Common myeloid progenitor, CD34-positive (primary cell): ENCODE results near the gene HOXC4.
"Not testable (repeated sequence)": the region's sequence is repeated elsewhere in the genome, so short reads cannot be mapped to it uniquely, and the experiment has no call there.

ENCODE experiments used
- CTCF ChIA-PET: fragments of 350-600 bp; sonication (Branson Sonifier 250); formaldehyde crosslinking; loops from one replicate; lab custom pipeline; 2021; ENCODE audit warnings: antibody characterized with exemption; lab: Charles Lee
- POLR2A ChIA-PET: fragments of 350-600 bp; sonication (Branson Sonifier 250); formaldehyde crosslinking; loops from one replicate; lab custom pipeline; 2021; ENCODE audit warnings: antibody characterized with exemption; lab: Charles Lee
- DNase-seq, 3 donors: peaks; one replicate each; pipeline versions ENCODE4 v3.0.0 to v3.0.0-alpha.2; 2013
- H3K27ac ChIP-seq, 2 experiments: 1 replicate in 1 of 2; 2 replicates in 1 of 2; pipeline ENCODE4 v1.7.0; 2013; ENCODE audit warnings: inconsistent platforms in 2 of 2, low read length in 2 of 2, mild to moderate bottlenecking in 2 of 2, low read depth in 1 of 2, moderate library complexity in 1 of 2; ENCODE audit not compliant: severe bottlenecking in 2 of 2, insufficient read depth in 1 of 2, poor library complexity in 1 of 2
- H3K27me3 ChIP-seq, 5 experiments: replicated peaks in 2 of 5; 1 replicate in 3 of 5; 2 replicates in 2 of 5; pipeline versions ENCODE4 v1.6.1 to v1.7.0; 2013; ENCODE audit warnings: low read length in 4 of 5, mild to moderate bottlenecking in 2 of 5, moderate library complexity in 2 of 5, inconsistent platforms in 1 of 5; ENCODE audit not compliant: insufficient read depth in 5 of 5, control insufficient read depth in 4 of 5
- H3K36me3 ChIP-seq, 4 experiments: 1 replicate in 2 of 4; 2 replicates in 2 of 4; pipeline versions ENCODE4 v1.6.1 to v1.7.0; 2013; ENCODE audit warnings: low read length in 3 of 4, control low read depth in 1 of 4, mild to moderate bottlenecking in 1 of 4; ENCODE audit not compliant: control insufficient read depth in 4 of 4, insufficient read depth in 4 of 4
- H3K4me1 ChIP-seq, 4 experiments: 1 replicate in 3 of 4; 2 replicates in 1 of 4; pipeline versions ENCODE4 v1.6.1 to v1.7.1; 2013; ENCODE audit warnings: low read length in 3 of 4, mild to moderate bottlenecking in 3 of 4, control low read depth in 1 of 4, inconsistent platforms in 1 of 4, moderate library complexity in 1 of 4; ENCODE audit not compliant: control insufficient read depth in 4 of 4, insufficient read depth in 4 of 4; ENCODE audit errors: control extremely low read depth in 1 of 4
- H3K4me3 ChIP-seq, 7 experiments: 1 replicate in 4 of 7; 2 replicates in 3 of 7; pipeline versions ENCODE4 v1.5.1 to v1.7.0; 2013; ENCODE audit warnings: mild to moderate bottlenecking in 7 of 7, low read length in 6 of 7, moderate library complexity in 6 of 7, inconsistent platforms in 2 of 7, low read depth in 2 of 7, control low read depth in 1 of 7; ENCODE audit not compliant: insufficient read depth in 4 of 7, control insufficient read depth in 1 of 7; ENCODE audit errors: extremely low read depth in 1 of 7
- H3K9me3 ChIP-seq, 5 experiments: 1 replicate in 4 of 5; 2 replicates in 1 of 5; pipeline versions ENCODE4 v1.6.1 to v1.7.1; 2013; ENCODE audit warnings: low read length in 4 of 5, mild to moderate bottlenecking in 2 of 5, inconsistent platforms in 1 of 5, low read depth in 1 of 5, moderate library complexity in 1 of 5; ENCODE audit not compliant: control insufficient read depth in 4 of 5, insufficient read depth in 2 of 5; ENCODE audit errors: control extremely low read depth in 1 of 5
- WGBS: methylation state at CpG from one replicate; pipeline ENCODE4 v1.1.5; 2013; ENCODE audit not compliant: insufficient coverage; 5-methylcytosine and 5-hydroxymethylcytosine counted together

HOXC4 gene

DNA sequence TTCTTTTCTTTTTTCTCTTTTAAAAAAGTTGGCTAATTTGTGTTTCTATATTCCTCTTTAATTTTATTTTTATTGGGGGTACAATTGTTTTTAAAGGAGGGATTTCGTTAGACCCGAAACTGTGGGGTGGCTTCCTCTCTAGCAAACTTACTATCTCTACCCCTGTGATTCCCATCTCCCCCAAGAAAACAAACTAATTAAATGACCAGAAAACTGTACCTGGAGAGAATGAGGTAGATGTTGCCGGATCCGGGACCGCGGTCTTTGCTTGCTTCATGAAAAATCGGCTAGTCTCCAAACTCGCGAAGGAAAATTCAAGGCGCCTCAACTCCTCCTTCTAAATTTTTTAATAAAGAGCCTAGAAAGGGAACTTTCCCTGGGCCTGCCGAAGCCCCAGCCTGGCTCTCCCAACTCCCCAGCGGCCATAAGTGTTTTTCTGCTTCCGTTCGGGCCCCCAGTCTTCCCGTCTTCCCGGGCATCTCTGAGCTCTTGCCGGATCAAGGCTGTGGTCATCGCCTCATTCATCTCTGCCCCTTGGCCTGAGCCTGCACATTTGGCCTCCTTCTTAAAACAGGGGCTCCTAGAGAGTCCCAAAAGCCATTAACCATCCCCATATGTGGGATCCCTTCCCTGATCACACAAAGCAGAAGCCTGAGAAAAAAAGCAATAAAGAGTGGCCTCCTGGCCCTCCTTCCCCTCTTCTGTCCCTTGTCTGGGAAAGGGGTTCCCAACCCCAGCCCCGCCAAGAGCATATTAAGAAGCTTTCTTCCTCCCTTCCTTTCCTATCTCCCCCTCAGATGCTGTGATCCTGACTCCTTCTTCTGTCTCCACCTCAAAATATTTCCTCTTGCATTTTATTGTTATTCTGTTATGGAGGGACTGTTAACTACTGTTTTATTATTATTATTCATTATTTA lies 26.6 kb downstream of the HOXC4 start:
- Histone ChIP-seq H3K4me3 (peak overlapping the region in 2 of 7 experiments; percentile 28 to 75), H3K4me1 (peaks cover 0 to 20% (median 2%) of the 10 kb centered on the region in 4 experiments), H3K27ac (peak overlapping the region in 1 of 2 experiments; percentile 34)
- DNase-seq, CTCF ChIA-PET, H3K36me3 ChIP-seq, H3K27me3 ChIP-seq, POLR2A ChIA-PET, H3K9me3 ChIP-seq: not testable (repeated sequence)
- 91% methylated on average over 15 of the region's 19 CpGs for WGBS

DNA sequence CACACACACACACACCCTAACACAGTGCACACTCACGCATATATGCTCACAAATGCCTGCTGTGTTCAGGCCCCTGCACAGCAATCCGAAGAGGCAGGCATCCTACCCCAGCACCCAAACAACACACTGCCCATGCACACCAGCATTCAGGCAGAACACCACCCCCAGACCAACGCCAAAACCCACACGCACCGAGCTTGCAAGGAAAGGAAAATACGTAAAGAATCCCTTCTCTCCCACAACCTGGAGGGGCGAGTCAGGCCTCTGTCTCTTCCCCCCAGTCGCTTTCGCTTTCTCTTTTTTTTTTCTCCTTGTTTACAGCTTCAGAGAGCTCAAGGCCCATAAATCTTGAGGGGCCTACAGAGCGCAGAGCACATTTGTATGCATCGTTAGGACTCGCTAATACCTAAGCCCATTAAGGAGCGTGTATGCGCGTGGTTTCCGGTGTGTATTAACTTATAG lies 27.4 kb downstream of the HOXC4 start:
- H3K36me3 ChIP-seq, H3K27me3 ChIP-seq, CTCF ChIA-PET, H3K9me3 ChIP-seq, POLR2A ChIA-PET: not testable (repeated sequence)
- peak overlapping the region in 5 of 7 experiments; percentile 38 to 75 (median 49) for H3K4me3 ChIP-seq
- peak overlapping the region in 1 of 2 experiments; percentile 34 for H3K27ac ChIP-seq
- H3K4me1 ChIP-seq: peaks cover 0 to 20% (median 2%) of the 10 kb centered on the region in 4 experiments
- peak; percentile 52 to 79 (median 72) for DNase-seq
- 0% methylated on average over 5 of the region's 16 CpGs for WGBS

DNA sequence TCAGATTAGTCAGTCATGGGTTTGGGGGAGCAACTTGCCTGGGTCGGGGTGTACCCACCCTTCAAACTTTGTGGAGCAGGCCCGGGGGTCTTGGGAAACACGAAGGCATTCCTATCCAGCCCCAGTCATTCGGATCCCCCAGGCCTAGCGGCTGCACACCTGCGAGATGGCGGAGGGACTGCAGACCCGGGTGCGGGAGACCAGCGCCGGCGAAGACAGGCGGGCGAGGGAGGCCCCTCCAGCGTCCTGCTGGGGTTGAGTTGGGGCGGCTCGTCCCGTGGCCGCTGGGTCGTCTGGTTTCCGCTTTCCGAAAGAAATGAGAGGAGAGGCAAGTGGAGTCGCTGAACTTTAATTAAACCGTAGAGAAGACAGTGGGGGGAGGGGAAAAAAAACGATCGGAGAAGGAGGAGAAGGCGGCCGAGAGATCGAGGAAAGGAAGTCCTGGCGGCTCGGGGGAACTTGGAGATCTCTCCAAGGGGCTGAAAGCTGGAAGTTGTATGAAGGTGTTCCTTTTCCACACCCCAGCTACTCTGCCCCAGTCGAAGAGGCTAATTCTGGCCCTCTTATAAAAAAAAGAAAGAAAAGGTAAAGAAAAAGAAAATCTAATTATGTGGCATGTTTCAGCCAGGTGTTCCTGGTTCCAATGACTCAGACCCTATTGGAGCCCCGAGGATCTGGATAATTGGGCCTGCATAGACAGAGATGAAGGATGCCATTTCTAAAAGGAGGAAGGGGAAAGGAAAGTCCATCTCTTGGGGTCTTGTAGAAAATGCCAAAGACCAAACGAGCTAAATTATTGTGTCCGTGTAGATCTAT lies 28.2 kb downstream of the HOXC4 start:
- peak overlapping the region in 5 of 7 experiments; percentile 31 to 75 (median 49) for H3K4me3 ChIP-seq

DNA sequence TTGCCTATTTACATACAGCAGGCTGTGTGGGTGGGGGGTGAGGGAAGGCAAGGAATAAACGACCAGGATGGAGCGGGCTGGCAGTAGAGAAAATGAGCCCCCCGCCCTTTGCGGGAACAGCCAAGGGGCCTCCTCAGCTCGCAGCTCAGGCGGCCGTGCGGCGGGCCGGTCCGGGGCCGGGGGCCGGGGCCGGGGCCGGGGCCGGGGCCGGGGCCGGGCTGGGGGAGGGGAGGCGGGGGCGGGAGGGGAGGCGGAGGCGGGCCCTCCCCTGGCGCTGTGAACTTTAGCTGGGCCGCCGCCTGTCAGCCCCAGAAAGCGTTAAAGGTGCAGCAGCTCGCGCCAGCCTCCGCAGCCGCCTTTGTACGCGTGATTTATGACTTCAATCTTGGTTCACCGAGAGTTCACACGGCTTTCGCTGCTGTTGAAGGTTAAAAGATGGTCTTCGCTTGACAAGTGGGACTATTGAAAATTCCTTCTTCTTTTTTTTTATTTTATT lies 28.8 kb downstream of the HOXC4 start:
- H3K36me3 ChIP-seq: no peaks in the 10 kb centered on the region
- H3K9me3 ChIP-seq: no peaks in the 10 kb centered on the region
- H3K4me1 ChIP-seq: peaks cover 0 to 20% (median 2%) of the 10 kb centered on the region in 4 experiments
- POLR2A ChIA-PET: interaction anchor here (0.6 kb wide), 1 partner anchor 68 kb away, joined by 5 read pairs; no protein-coding TSS in a partner anchor
- H3K4me3 ChIP-seq: peak overlapping the region in 4 of 7 experiments; percentile 40 to 75 (median 52)
- DNase-seq: peak; percentile 27 to 82 (median 72)
- 2% methylated on average over 10 of the region's 36 CpGs for WGBS
- no peaks in the 10 kb centered on the region for H3K27me3 ChIP-seq
- CTCF ChIA-PET: interaction anchor here (1.2 kb wide), 1 partner anchor 30 kb away, joined by 3 read pairs; no protein-coding TSS in a partner anchor
- H3K27ac ChIP-seq: no peak overlapping the region

More for the DNA sequence above, 28.2 kb downstream of the HOXC4 start:
- H3K36me3 ChIP-seq, H3K9me3 ChIP-seq, H3K27me3 ChIP-seq: not testable (repeated sequence)
- 0% methylated on average over 22 of the region's 35 CpGs for whole genome bisulfite sequencing
- ChIA-PET POLR2A (interaction anchor here (0.6 kb wide), 1 partner anchor 68 kb away, joined by 5 read pairs; no protein-coding TSS in a partner anchor), CTCF (interaction anchor here (1.2 kb wide), 1 partner anchor 29 kb away, joined by 3 read pairs; no protein-coding TSS in a partner anchor)
- Histone ChIP-seq H3K4me1 (peaks cover 0 to 20% (median 2%) of the 10 kb centered on the region in 4 experiments), H3K27ac (peak overlapping the region in 1 of 2 experiments; percentile 34)
- peak; percentile 14 to 37 (median 33) for DNase-seq

DNA sequence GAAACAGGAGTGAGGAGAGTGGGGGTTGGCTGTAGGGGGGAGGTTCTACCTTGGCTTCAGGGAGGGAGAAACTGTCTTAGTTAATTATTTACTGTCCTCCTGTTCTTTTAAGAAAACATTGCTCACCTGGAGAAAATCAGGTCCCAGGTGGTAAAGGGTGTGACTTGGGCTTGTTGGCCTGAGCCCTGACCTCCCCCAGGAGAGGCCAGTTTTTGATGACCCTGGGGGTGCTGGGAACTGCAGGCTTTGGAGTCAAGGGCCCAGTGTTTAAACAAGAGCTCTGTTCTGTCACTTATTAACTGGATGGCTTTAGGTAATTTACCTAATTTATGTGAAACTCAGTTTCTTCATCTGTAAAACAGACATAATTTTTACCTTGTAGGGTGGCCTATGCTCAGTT lies 34.4 kb downstream of the HOXC4 start:
- POLR2A ChIA-PET: not testable (repeated sequence)

DNA sequence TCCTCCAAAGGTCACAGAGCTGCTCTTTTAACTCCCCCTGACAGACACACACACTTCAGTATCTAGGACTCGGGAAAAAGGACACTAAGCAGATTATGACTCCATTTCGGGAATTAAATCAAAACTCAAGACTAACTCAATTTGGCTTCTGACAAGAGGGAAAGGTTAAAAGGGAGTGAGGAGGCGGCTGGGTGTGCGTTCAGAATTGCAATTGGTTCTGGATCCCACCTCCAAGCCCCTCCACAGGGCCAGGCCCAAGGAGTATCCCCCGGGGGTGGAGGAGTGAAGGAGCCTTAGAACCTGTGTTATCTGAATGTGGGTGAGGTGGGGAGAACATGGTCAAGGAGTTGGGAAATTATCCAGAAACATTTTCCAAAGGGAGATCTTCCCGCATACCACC lies 35.8 kb downstream of the HOXC4 start:
- peaks cover 0 to 28% (median 8%) of the 10 kb centered on the region in 5 experiments for H3K27me3 ChIP-seq
- H3K36me3 ChIP-seq, H3K4me1 ChIP-seq, CTCF ChIA-PET, POLR2A ChIA-PET, H3K9me3 ChIP-seq, H3K4me3 ChIP-seq, H3K27ac ChIP-seq, DNase-seq: not testable (repeated sequence)
- no CpG with 5 or more reads among the region's 6 CpGs for WGBS

More for the DNA sequence above, 34.4 kb downstream of the HOXC4 start:
- H3K9me3 ChIP-seq, H3K36me3 ChIP-seq, H3K4me3 ChIP-seq, H3K27ac ChIP-seq, DNase-seq, CTCF ChIA-PET, H3K4me1 ChIP-seq: not testable (repeated sequence)
- peaks cover 0 to 26% (median 7%) of the 10 kb centered on the region in 5 experiments for H3K27me3 ChIP-seq
